SK-N-MC (cell line): Measurements from ENCODE around the gene CDH23.

Experiments used
- DNase-seq: peaks from one replicate; pipeline ENCODE4 v3.0.0-alpha.2; 2011; ENCODE audit warnings: low read depth, low spot score
- H3K27ac ChIP-seq: fragments of 200-600 bp; sonication (generic); 2 replicates; pipeline ENCODE4 v1.5.1; 2016; ENCODE audit warnings: mixed run types
- H3K36me3 ChIP-seq: fragments of 200-600 bp; sonication (generic); 2 replicates; pipeline ENCODE4 v1.6.1; 2017; ENCODE audit warnings: antibody characterized with exemption, low read length, mixed read lengths; ENCODE audit not compliant: insufficient read depth
- H3K4me3 ChIP-seq: fragments of 200-600 bp; sonication (generic); 2 replicates; pipeline ENCODE4 v1.5.1; 2016
- H3K9ac ChIP-seq: fragments of 200-600 bp; sonication (generic); 2 replicates; pipeline ENCODE4 v1.8.0; 2017; ENCODE audit warnings: mixed run types, mixed read lengths; ENCODE audit not compliant: insufficient read length
- H3K9me3 ChIP-seq: fragments of 200-600 bp; sonication (generic); 2 replicates; pipeline ENCODE4 v1.6.1; 2017; ENCODE audit warnings: low read depth, mild to moderate bottlenecking, antibody characterized with exemption, low read length, moderate library complexity, mixed read lengths
- EZH2 ChIP-seq: fragments of 200-600 bp; sonication (generic); IDR thresholded peaks from one replicate; pipeline ENCODE4 v1.6.1; 2017; ENCODE audit warnings: antibody characterized with exemption
- FOXP2 ChIP-seq: optimal IDR thresholded peaks from 2 replicates; pipeline ENCODE3; 2011; ENCODE audit warnings: mild to moderate bottlenecking, moderate library complexity; ENCODE audit not compliant: insufficient read depth; ENCODE audit errors: extremely low read length, control extremely low read depth
- POLR2AphosphoS5 ChIP-seq: IDR thresholded peaks from 2 replicates; pipeline ENCODE4 v1.6.1; 2012; ENCODE audit warnings: mild to moderate bottlenecking, low read depth, low read length, borderline replicate concordance

Gene CDH23

GRCh38 chr10:71724539-71724938 lies 327.8 kb downstream of the CDH23 start:
- Histone ChIP-seq H3K4me3 (no peak overlapping the region), H3K27ac (no peak overlapping the region), H3K9me3 (no peaks in the 10 kb centered on the region), H3K36me3 (no peaks in the 10 kb centered on the region), H3K9ac (no peak overlapping the region)
- TF ChIP-seq FOXP2 (no peak), EZH2 (no peak), POLR2AphosphoS5 (no peak)
- DNase-seq = no peak

DNA sequence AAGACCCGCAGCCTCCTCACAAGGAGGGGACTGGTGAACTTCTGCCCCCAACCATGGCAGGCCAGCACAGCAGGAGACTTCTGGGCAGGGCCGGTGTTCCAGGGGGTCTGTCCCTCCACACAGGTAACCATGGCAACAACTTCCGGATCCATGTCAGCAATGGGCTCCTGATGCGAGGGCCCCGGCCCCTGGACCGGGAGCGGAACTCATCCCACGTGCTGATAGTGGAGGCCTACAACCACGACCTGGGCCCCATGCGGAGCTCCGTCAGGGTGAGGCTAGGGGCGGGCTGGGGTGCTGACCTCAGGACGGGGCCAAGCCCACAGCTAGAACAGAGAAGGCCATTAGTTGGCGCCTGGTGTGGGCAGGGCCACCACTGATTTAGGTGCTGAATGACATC lies 328.5 kb downstream of the CDH23 start:
- Histone ChIP-seq H3K4me3 (no peak overlapping the region), H3K36me3 (no peaks in the 10 kb centered on the region), H3K9me3 (no peaks in the 10 kb centered on the region), H3K9ac (no peak overlapping the region), H3K27ac (no peak overlapping the region)
- no peak for TF ChIP-seq EZH2
- TF ChIP-seq FOXP2 = no peak
- TF ChIP-seq POLR2AphosphoS5 = no peak
- no peak for DNase-seq

DNA sequence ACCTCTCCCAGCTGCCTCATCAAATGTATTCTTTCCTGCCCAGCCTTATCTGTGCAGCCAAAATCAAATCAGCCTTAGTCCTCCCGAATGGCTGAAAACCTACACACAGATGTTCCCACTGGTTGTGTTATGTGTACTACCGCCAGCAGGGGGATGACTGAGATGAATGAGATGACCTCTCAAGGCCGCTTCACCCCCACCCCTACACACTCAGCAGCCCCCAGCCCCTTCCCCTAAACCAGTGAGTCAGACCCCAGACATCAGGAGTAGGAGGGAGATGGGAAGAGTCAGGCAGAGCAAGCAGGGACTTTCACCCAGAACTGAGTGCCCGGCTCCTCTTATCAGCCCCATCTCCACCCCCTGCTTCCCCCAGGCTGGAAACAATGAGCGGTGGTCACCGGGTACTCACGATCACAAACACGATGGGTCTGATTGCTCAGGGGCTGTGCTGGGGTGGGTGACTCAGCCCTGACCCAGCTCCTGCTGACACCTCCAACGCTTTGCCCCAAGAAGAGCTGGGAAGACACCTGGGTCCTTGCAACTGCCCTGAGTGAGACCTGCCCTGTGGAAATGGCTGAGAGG lies 329.4 kb downstream of the CDH23 start:
- Histone ChIP-seq H3K9me3 (no peaks in the 10 kb centered on the region), H3K27ac (no peak overlapping the region), H3K4me3 (no peak overlapping the region), H3K36me3 (no peaks in the 10 kb centered on the region), H3K9ac (no peak overlapping the region)
- TF ChIP-seq EZH2 (no peak), FOXP2 (no peak), POLR2AphosphoS5 (no peak)
- DNase-seq = no peak

DNA sequence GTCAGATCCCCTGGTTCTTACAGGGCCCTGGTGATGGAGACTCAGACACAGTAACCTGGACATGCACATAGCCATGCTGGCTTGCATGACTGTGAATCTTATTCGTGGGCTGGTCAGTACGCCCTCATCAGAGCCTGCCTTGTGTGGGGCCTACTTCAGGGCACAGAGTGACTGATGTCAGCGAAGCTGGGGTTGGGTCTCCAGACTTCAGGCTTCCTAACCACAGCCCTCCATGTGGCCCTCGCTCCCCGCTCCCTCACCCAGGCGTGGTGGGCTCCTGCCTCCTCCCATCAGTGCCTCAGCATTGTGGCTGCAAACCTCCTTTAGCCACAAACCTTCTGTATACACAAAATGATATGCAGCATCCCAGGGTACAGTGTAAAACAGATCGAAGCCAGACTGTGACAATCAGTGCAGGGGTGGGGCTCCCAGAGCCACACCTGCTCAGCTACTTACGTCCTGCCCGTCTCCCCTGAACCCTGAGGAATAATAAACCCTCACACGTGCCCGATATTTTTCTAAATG lies 329.9 kb downstream of the CDH23 start:
- Histone ChIP-seq H3K9me3 (no peaks in the 10 kb centered on the region), H3K27ac (no peak overlapping the region), H3K4me3 (no peak overlapping the region), H3K9ac (no peak overlapping the region), H3K36me3 (no peaks in the 10 kb centered on the region)
- TF ChIP-seq POLR2AphosphoS5 = no peak
- TF ChIP-seq EZH2 = no peak
- no peak for TF ChIP-seq FOXP2
- DNase-seq = no peak

DNA sequence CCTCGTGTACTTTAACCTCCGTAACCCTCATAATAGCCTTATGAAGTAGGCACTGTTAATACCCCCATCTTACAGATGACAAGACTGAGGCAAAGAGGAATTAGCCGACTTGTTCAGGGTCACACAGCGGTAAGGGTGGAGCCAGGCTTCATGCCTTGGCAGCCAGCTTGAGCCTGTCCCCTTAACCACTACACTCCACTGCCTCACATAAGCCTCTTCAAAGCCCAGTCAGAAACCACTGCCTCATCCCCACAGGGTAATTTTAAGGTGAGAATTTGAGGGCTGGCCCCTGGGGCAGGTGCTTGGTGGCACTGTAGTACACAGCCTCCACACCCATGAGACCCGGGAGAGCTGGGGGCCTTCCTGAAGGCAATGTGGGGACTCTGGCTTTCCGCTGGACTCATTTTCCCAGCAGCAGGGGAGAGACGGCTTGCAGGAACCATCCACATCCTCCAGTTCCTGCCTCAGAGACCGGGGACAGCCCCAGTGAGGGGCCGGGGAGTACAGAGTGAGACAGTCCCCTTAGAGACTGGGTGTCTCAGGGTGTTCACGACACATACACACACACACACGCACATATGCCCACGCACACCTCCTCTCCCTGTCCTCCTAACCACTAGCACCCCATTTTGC lies 330.5 kb downstream of the CDH23 start:
- Histone ChIP-seq H3K9me3 (no peaks in the 10 kb centered on the region), H3K4me3 (no peak overlapping the region), H3K27ac (no peak overlapping the region), H3K9ac (no peak overlapping the region), H3K36me3 (no peaks in the 10 kb centered on the region)
- DNase-seq = no peak
- no peak for TF ChIP-seq FOXP2
- no peak for TF ChIP-seq EZH2
- TF ChIP-seq POLR2AphosphoS5 = no peak

- Histone ChIP-seq H3K9me3 (no peaks in the 10 kb centered on the region), H3K9ac (no peak overlapping the region), H3K27ac (no peak overlapping the region), H3K4me3 (no peak overlapping the region), H3K36me3 (no peaks in the 10 kb centered on the region)
- TF ChIP-seq EZH2 (no peak), POLR2AphosphoS5 (no peak), FOXP2 (no peak)
- DNase-seq = no peak
These were observed 331.3 kb downstream of the CDH23 start for GRCh38 chr10:71727738-71728737.

- H3K9ac ChIP-seq = no peak overlapping the region
- H3K36me3 ChIP-seq = no peaks in the 10 kb centered on the region
- TF ChIP-seq POLR2AphosphoS5 = no peak
- TF ChIP-seq EZH2 = no peak
- no peaks in the 10 kb centered on the region for H3K9me3 ChIP-seq
- DNase-seq = no peak
- H3K27ac ChIP-seq = no peak overlapping the region
- no peak overlapping the region for H3K4me3 ChIP-seq
These were observed 332.5 kb downstream of the CDH23 start for GRCh38 chr10:71729161-71729636.

GRCh38 chr10:71731791-71732190 lies 335.1 kb downstream of the CDH23 start:
- Histone ChIP-seq H3K36me3 (no peaks in the 10 kb centered on the region), H3K9ac (no peak overlapping the region), H3K4me3 (no peak overlapping the region), H3K27ac (no peak overlapping the region), H3K9me3 (no peaks in the 10 kb centered on the region)
- no peak for DNase-seq
- TF ChIP-seq EZH2 (no peak), FOXP2 (no peak), POLR2AphosphoS5 (no peak)

DNA sequence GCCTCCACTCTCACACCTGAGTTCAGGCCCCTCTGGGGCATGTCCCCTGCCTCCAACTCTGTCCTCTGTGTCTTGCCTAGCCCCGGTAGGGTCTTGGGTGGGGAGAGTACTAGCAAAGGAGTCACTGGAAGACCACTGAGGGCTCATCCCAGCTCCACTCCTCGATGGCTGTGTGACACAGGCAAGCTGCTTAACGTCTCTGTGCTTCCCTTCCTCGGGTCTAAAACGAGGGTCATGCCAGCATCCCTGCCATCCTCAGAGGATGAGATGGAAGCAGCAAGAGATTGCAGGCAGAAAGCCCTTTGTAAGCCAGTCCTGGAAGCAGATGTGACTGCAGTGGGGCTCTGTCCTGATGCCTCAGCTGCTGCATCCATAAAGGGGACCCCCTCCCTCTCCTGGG lies 338.1 kb downstream of the CDH23 start:
- H3K4me3 ChIP-seq = no peak overlapping the region
- H3K36me3 ChIP-seq = no peaks in the 10 kb centered on the region
- TF ChIP-seq EZH2 (no peak), POLR2AphosphoS5 (no peak), FOXP2 (no peak)
- no peak overlapping the region for H3K27ac ChIP-seq
- DNase-seq = no peak
- H3K9ac ChIP-seq = no peak overlapping the region
- H3K9me3 ChIP-seq = no peaks in the 10 kb centered on the region
